H7 (cell line): ENCODE measurements around the gene WFS1. TPM values are rescaled to one million over a fixed set of nuclear protein-coding genes. Genes with fewer than 3 reads are reported as not detected.

Experiments used
- DNase-seq: peaks from one replicate; pipeline ENCODE4 v3.0.0; 2012
- H3K27me3 ChIP-seq: 2 replicates; pipeline ENCODE4 v1.6.0; 2011; ENCODE audit warnings: mild to moderate bottlenecking, low read length; ENCODE audit not compliant: control insufficient read depth, insufficient read depth
- H3K36me3 ChIP-seq: replicated peaks from 2 replicates; pipeline ENCODE4 v1.5.1; 2011; ENCODE audit warnings: low read length; ENCODE audit not compliant: control insufficient read depth, insufficient read depth
- H3K4me3 ChIP-seq: 2 replicates; pipeline ENCODE4 v1.5.1; 2011; ENCODE audit warnings: low read depth, mild to moderate bottlenecking, control low read depth, low read length, moderate library complexity; ENCODE audit not compliant: insufficient read depth
- total RNA-seq: library from RNA; depleted of rRNA; stranded (reverse); fragments of >200 nt; shearing (Covaris generic); gene quantifications from 2 replicates; pipeline ENCODE4 v1.2.3, GENCODE V29; 2014

The WFS1 gene
- total RNA-seq, 1 experiment from 2014 or later = 22.6 TPM

DNA sequence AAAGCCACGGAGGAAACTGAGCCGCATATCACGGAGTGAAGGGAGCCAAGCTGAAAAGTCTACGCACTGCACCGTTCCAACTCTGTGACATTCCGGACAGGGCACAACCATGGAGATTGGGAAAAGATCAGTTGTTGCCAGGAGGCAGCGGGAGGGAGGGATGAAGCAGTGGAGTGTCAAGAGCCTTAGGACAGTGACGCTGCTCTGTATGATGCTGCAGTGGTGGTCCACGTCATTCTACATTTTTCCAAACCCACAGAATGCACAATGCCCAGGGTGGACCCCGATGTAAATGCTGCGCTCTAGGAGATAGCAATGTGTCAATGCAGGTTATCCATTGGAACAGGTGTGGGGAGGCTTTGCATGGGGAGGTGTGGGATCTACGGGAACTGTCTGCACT, 7.5 kb upstream of the WFS1 start:
- Histone ChIP-seq H3K36me3 (no peaks in the 10 kb centered on the region), H3K27me3 (no peaks in the 10 kb centered on the region), H3K4me3 (no peak overlapping the region)
- DNase-seq = no peak

DNA sequence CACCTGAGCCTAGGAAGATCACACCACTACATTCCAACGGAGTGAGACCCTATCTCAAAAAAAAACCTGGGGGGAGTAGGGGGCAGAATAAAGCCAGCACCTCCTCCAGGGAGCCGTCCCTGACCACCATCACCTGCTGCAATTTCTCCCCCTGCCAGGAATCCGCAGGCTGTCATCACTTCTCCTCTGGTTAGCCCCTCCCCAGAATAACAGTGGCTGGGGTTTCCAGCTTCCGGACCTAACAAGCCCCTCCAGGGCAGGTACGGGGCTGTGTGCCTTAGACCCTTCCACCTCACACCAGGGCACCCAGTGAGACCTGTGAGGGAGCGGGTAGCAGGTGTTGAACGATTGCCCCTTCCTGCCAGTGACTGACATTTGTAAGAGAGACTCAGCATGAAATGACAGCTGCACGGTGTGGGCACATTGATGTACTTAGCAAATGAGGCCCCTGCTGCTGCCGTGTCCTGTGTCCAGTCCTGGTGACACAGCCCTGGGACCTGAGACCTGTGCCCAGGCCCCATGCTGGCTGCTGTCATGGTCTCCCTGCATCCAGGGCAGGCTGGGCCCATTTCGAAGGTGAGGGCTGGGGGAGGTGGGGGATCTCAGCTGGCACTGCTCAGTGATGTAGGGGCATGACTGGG, 6.7 kb upstream of the WFS1 start:
- Histone ChIP-seq H3K27me3 (no peaks in the 10 kb centered on the region), H3K4me3 (no peak overlapping the region), H3K36me3 (no peaks in the 10 kb centered on the region)
- no peak for DNase-seq

DNA sequence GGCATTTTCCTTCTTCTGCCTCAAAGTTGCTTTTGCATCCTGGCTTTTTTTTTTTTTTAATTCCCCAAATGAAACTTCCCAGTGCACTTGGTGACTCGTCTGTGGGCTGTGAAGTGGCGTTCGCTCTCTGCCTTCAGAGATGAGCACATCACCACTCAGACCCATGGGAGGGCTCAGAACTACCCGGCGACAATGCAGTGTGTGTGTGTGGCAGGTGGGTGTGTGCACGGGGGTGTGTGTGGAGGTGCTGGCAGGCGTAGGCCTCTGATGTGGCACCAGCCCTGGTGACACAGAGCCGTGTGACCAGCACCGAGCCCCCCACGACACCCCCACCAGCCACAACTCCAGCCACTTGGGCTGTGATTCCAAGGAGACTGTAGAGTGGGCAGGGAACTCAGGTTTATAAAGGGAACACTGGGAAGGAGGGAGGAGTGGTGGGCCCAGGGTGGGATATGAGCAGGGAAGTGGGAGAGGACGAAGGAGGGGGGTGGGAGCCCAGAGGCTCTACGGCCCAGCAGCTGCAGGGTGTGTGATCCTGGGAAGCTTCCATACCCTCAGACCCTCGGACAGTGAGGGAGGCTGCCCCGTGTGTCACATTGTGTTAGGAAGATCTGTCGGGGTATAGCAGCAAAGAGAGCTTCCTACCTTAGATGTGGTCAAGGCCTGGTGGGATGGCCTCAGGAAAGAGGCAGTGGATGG, 6.0 kb upstream of the WFS1 start:
- DNase-seq = no peak
- Histone ChIP-seq H3K4me3 (no peak overlapping the region), H3K27me3 (no peaks in the 10 kb centered on the region), H3K36me3 (no peaks in the 10 kb centered on the region)

DNA sequence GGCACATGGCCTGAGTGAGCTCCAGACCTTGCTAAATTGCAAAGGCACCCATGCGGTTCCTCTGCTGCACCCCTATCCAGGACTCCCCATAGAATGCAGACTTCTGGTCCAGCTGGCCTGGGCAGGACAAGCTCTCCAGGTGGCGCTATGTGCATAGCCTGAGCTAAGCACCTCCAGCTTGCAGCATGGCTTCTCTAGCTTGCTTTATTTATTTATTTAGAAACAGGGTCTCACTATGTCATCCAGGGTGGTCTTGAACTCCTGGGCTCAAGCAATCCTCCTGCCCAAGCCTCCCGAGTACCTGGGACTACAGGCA, 5.5 kb upstream of the WFS1 start:
- H3K27me3 ChIP-seq = peaks cover 2% of the 10 kb centered on the region
- H3K36me3 ChIP-seq = no peaks in the 10 kb centered on the region
- no peak overlapping the region for H3K4me3 ChIP-seq
- no peak for DNase-seq

DNA sequence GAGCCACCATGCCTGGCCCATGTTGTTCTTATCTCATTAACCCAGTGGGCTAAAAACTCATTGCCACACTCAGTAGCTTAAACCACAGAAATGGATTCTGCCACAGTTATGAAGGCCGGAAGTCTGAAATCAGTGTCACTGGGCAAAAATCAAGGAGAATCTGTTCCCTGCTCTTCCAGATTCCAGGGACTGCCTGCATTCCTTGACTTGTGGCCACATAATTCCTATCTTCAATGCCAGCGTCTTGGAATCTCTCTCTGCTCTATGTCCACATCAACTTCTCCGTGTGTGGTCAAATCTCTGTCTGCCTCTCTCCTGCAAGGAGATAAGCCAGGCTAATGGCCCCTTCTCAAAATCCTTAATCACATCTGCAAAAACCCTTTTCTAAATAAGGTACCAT, 4.1 kb upstream of the WFS1 start:
- DNase-seq = no peak
- no peak overlapping the region for H3K4me3 ChIP-seq
- no peaks in the 10 kb centered on the region for H3K36me3 ChIP-seq
- H3K27me3 ChIP-seq = peaks cover 2% of the 10 kb centered on the region

DNA sequence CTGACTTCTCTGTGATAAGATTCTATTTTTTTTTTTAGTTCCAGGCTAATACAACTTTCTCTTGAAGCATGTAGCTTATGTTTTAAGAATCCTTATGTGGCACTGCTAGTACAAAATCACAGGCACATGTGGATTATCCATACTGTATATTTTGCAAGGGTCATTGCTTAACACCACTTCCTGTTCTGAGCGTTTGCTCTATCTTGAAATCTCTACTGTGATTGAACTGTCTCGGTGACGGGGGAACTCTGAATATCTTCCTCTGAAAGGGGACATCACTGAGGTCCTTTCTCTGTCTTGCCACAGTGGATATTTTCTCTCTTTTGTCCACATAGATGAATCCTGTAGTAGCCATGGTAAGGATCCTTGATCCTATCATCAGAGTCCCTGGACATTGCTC, 2.1 kb upstream of the WFS1 start:
- Histone ChIP-seq H3K36me3 (no peaks in the 10 kb centered on the region), H3K4me3 (no peak overlapping the region), H3K27me3 (peaks cover 2% of the 10 kb centered on the region)
- DNase-seq = no peak

DNA sequence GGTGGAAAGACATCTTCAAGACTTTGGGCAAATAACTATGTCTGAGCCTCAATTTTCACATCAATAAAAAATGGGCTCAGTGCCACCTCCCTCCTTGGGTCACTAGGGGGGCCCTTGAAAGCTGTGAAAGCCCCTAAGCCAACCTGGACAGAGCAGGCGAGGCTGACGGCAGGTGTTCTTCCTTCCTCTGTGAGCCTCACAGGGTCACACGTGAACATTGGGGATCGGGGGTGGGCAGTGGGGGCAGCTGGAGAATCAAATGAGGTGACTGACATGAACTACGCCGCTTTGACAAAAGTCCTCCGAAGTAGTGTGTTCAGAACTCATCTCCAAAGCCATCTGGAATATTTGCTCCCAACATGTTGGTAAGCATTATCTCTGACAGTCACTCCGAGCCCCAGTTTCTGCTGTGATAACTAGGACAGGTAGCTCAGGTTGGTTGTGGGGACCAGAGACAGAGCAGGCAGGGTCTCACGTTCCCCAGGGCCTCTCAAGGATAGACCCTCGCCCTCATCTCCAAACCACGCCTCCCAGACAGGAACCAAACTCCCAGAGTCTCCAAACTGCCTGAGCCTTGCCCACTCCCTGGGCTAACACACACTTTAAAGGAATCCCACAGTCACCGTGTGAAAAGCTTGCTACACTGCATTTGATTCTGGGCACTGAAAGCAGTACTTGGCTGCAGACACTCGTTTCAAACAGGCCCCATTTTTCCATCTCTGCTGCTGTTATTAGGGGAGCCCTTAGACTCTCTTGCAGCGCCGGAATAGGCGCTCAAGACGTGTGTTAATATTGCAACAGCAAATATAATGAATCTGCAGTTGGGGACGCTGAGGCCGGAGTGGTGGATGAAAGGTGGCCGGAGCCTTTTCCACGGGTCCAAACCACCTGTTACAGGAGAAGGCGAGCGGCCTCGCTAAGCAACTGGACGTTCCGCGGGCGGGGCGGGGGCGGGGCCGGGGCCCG, 717 bp upstream of the WFS1 start:
- DNase-seq = no peak
- H3K36me3 ChIP-seq = no peaks in the 10 kb centered on the region

DNA sequence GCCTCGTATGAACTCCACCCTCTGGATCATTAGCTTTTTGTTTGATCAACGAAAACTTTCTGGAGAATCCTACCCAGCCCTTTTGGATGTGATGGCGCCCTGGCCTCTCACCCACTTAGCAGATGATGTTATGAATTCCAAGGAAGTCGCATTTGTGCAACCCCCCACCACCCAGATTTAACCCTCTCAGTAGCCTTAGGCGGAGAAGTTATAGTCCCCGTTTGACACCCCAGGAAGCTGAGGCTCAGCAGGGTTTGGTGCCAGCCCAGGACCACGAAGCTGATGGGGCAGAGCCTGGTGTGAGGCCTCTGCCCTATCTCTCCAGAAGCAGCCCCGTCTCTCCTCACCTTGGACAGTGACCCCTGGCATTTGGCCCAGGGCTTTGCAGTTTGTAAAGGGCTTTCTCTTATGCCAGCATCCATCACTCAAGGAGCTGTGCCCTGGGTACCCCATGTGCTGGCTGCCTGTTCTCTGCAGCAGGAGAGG, 1.0 kb downstream of the WFS1 start:
- Histone ChIP-seq H3K4me3 (peak overlapping the region; percentile 95), H3K27me3 (peaks cover 2% of the 10 kb centered on the region), H3K36me3 (no peaks in the 10 kb centered on the region)
- DNase-seq = no peak

More for the DNA sequence above, 717 bp upstream of the WFS1 start:
- Histone ChIP-seq H3K4me3 (peak overlapping the region; percentile 19), H3K27me3 (peaks cover 2% of the 10 kb centered on the region)

DNA sequence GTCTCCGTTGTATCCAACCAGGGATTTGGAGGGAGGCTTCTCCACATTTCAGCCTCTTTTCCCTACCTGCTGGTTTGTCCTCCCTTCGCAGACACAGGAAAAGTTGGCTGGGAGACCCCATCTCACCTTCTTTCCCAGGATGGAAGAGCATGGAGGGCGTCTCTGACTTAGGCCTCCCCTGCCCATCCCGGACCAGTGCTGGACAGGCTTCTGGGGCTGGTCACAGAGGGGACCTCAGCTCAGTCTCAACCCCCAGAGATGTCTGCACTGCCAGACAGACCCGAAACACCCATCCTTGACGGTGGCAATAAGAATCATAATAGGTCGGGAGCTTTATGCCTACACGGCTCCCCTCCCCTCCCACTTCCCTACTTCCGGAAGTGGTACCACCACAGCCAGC, 1.6 kb downstream of the WFS1 start:
- H3K27me3 ChIP-seq = peaks cover 2% of the 10 kb centered on the region
- no peak overlapping the region for H3K4me3 ChIP-seq
- H3K36me3 ChIP-seq = no peaks in the 10 kb centered on the region
- no peak for DNase-seq

DNA sequence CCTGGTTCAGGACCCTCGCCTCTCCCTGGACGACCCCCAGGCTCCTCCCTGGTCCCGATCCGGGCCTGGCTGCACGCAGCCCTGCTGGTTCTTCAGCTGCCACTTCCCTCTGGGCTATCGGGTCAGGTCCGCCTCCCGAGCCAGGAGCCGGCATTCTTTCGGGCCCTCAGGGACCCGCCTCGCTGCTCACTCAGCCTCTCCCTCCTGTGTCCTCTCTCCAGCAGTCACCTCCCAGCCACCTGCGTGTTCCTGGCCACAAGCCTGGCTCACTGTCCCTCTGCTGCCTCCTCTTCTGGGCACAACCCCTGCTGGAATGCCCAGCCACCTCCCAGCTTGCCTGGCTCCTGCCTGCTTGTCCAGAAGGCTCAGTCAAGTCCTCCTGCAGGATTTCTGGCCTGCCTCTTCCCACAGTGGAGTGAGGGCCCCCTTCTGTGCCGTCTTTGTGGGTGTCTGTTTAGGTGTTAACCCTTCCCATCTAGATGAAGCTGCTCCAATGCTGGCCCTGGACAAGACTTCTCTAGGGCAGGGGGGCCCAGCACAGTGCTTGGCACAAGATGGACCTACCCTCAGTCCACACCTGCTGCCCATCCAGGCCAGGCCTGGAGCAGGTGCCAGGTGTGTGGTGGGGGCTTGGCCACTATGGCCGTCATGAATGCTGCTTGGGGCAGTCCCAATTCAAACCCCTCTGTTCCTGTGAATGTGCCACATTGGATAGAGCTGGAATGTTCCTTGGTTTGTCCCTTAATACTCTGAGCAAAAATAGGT, 2.2 kb downstream of the WFS1 start:
- H3K27me3 ChIP-seq = peaks cover 2% of the 10 kb centered on the region
- no peak overlapping the region for H3K4me3 ChIP-seq
- DNase-seq = no peak
- no peaks in the 10 kb centered on the region for H3K36me3 ChIP-seq

DNA sequence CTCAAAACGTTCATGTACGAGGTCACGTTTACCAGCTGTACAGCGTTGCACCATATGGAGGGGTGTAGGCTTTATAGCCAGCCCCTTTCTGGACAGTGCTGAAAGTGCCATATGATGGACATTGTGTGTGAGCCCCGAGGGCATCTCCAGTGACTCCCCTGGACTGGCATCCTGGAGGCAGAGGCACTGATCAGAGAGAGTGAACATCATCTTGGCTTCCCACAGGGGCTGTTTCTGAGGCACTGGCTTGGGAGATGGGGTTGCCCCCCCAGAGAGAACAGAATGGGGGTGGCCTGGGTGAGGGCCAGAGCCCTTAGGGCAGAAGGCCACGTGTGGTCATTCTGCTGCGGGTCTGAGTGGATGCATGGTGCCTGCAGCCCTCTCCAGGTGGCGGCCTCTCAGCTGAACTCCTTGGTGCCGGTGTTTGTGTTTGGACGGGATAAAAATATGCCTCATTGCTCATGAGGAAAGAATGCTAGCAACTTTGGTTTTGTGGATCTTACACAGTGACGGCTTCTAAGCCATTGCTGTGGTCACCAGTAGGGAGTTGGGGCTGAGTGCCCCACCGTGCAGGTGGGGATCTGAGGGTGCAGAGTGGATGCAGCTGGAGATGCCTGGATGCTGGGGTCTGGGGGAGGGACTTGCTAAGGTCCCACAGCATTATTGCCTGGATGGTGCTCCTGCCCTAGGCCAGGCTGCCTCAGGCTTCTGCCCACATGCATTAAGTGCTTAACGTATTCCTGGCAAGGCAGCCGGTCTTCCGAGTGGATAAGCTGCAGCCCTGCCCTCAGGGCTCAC, 3.4 kb downstream of the WFS1 start:
- Histone ChIP-seq H3K36me3 (no peaks in the 10 kb centered on the region; the same call in none of the 2 replicates), H3K27me3 (peaks cover 2% of the 10 kb centered on the region), H3K4me3 (no peak overlapping the region)
- no peak for DNase-seq

DNA sequence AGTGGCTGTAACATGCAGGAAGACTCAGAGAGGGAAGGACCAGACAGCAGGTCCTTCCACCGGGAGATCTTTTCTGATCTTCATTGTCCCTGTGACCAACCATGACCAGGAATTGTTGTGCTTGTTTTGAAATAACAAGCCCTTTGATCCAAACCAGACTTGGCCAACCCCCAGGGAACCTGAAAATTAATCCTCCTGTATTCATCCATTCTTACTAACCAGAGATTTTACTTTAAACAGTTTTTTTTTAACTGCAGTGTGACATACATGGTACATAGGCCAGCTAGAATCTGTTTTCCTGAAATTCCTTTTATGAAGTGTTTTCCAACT, 4.0 kb downstream of the WFS1 start:
- DNase-seq = no peak
- H3K4me3 ChIP-seq = no peak overlapping the region

DNA sequence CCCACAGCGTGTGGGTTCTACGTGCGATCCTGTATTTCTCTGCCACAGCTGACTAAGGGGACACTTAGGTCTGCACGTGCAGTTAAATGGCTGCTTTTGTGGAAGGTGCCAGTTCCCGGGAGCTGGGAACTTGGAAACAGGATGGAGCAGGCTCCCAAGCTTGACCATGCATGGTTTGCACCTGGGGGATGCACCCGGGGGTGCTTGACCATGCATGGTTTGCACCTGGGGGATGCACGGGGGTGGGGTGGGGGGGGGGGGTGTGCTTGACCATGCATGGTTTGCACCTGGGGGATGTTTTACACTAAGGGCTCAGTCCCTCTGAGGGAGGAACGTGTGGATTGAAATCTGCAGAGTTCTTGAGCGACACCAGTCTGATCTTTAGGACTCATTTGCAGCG, 5.7 kb downstream of the WFS1 start:
- DNase-seq = no peak
- Histone ChIP-seq H3K27me3 (no peaks in the 10 kb centered on the region), H3K4me3 (no peak overlapping the region), H3K36me3 (no peaks in the 10 kb centered on the region; the same call in none of the 2 replicates)

More for the DNA sequence above, 4.0 kb downstream of the WFS1 start:
- Histone ChIP-seq H3K27me3 (peaks cover 2% of the 10 kb centered on the region), H3K36me3 (no peaks in the 10 kb centered on the region; the same call in none of the 2 replicates)
